HG03064 (cell line): ENCODE measurements around the gene NCOA6.

Experiments used
- ATAC-seq: cut with Tn5 transposase; IDR thresholded peaks from one replicate; pipeline ENCODE4 v1.9.1; 2021; ENCODE audit warnings: low read depth; ENCODE audit not compliant: unreplicated experiment

NCOA6 gene

GRCh38 chr20:34669094-34669493 is 156.4 kb downstream of the NCOA6 start:
- ATAC-seq, result no peak
